HG02870 (cell line): ENCODE data around the gene KIF25.
"Not testable (repeated sequence)": the region's sequence is repeated elsewhere in the genome, so short reads cannot be mapped to it uniquely, and the experiment has no call there.

Experiments
- ATAC-seq: cut with Tn5 transposase; IDR thresholded peaks from one replicate; pipeline ENCODE4 v1.9.1; 2021; ENCODE audit warnings: mild to moderate bottlenecking, moderate library complexity; ENCODE audit not compliant: unreplicated experiment

The KIF25 gene

DNA sequence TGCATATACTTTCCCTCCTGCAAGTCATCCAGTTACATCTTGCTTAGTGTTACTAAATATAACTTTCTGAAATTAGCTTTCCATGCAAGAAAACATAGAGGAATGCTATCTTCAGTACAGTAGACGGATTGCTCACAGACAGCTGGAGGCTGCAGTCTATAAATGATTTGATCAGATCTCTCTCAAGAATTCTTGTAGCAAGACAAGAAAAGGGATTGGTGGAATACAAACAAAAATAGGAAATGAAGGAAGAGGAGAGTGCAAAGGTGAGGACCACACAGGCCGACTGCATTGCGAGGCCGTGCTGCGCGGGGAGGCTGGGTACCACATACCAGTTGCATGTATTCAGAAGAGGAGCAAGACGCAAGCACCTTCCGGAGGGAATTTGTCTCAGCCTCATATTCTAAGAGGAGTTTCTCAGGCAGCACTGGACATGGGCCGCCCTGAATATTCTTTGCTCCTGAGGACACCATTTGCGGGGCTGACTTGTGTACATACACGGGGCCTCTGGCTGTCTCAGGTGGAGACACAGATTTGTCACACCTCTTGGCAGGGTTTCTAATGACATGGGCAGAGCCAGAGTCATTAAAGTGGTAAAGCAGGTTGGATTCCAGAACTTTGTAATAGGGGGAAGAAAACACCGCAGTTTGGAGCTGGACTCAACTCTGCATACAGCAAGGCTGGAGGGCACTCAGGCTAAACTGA lies 22.7 kb upstream of the KIF25 start:
- ATAC-seq, result no peak

DNA sequence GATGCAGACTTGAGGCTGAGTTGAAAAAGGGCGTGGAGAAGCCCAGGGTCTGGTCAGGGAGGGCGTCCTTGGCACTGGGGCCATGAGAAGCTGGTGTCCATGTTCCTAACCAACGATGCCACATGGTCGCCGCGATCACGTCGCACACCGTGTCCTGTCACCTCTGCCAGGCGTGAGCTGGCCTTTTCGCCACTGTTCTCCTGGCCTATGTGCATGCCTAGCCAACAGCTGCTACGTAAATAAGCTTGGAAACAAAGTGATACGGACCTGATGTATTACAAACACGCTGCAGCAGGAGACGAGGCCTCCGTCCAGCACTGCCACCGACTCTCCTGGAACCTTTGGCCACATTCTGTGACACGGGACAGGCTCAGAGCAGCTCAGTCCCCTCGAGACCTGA lies 22.0 kb upstream of the KIF25 start:
- ATAC-seq, result no peak

DNA sequence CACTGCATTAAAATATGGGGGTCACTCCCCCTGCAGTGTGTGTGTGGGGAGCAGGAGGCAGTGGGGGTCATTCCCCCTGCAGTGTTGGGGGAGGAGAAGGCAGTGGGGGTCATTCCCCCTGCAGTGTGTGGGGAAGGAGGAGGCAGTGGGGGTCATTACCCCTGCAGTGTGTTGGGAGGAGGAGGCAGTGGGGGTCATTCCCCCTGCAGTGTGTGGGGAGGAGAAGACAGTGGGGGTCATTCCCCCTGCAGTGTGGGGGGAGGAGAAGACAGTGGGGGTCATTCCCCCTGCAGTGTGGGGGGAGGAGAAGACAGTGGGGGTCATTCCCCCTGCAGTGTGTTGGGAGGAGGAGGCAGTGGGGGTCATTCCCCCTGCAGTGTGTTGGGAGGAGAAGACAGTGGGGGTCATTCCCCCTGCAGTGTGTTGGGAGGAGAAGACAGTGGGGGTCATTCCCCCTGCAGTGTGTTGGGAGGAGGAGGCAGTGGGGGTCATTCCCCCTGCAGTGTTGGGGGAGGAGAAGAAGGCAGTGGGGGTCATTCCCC lies 21.3 kb upstream of the KIF25 start:
- ATAC-seq, result not testable (repeated sequence)

DNA sequence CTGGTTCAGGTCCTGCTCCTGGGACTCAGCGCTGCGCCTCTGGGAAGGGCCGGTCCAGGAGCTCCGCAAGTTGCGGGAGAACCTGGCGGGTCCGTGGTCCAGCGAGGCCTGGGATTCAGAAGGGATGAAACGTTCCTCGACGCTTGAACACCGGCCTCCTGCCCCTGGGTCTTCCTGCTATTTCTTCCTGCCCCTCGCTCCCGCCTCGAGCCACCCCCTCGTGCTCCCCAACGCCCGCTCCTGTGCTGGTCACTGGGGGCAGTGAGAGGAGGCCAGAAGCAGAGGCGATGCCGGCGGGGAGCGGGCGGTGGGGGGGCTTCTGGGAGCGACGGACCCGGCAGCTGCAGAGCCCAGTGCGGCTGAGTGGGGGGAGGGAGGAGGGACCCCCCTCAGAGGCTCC lies 20.8 kb upstream of the KIF25 start:
- ATAC-seq, result no peak

DNA sequence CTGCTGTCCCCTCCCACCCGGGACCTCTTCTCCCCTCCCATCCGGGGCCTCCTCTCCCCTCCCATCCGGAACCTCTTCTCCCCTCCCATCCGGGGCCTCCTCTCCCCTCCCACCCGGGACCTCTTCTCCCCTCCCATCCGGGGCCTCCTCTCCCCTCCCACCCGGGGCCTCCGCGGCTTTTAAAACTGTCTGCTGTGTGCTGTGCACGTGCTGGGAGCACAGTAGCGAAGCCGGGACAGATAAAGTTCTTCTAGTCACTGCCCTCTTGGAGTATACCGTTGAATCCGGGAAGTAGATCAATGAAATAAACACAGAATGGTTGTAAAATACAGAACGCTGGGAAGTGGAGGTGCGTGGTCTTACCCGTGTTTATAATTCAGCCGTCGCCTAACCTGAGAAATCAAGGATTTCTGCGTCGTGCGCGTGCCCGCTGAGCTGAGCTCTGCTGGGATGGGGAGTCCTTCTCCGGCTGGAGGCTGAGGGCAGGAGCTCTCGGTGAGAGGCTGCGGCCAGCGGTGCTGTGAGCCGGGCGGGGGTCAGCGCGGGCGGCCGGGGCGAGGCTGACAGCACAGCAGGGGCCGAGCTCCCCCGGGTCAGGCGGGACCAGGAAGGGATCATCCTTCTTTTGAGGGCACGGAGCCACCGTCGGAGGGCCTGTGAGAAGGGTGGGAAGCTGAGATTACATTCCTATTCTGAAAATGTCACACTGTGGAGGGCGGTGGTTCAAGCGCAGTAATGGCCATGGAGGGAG lies 19.6 kb upstream of the KIF25 start:
- ATAC-seq, result no peak

DNA sequence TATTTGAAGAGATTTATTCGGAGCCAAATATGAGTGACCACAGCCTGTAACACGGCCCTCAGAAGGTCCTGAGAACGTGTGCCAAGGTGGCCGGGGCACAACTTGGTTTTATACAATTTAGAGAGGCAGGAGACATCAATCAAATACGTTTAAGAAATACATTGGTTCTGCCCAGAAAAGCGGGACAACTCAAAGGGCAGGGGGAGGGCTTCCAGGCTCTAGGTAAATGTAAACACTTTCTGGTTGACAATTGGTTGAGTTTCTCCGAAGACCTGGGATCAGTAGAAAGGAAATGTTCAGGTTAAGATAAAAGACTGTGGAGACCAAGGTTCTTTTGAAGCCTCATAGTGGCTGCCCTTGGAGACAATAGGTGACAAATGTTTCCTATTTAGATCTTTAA lies 18.9 kb upstream of the KIF25 start:
- ATAC-seq, result no peak

DNA sequence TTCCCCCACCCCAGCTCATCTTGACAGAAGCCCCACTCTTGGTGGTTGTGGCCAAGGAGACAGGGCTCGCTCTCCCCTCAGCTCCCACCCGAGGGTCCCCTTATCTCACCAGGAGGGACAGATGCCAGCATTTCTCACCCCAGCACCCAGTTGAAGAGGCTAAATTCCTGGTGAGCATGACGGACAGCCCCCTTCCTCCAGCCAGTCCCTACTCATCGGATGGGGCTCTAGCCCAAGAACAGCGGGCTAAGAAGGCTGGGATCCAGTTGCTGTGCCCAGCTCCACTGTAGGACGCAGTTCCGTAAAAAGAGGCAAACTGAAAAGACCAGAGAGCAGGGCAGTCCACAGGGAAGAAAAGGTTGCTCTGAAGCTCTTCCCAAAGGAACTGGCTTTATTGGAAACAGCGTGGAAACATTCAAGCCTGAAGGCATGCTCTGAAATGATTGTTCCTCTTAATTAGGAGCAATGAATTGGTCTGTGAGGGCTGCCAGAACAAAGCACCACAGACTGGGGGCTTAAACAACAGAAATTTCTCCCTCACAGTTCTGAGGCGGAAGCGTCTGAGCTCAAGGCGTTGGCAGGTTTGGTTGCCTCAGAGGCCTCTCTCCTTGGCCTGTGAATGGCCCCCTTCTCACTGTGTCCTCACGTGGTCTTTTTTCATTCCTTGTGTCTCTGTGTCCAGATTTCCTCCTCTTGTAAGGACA lies 17.9 kb upstream of the KIF25 start:
- ATAC-seq, result no peak

DNA sequence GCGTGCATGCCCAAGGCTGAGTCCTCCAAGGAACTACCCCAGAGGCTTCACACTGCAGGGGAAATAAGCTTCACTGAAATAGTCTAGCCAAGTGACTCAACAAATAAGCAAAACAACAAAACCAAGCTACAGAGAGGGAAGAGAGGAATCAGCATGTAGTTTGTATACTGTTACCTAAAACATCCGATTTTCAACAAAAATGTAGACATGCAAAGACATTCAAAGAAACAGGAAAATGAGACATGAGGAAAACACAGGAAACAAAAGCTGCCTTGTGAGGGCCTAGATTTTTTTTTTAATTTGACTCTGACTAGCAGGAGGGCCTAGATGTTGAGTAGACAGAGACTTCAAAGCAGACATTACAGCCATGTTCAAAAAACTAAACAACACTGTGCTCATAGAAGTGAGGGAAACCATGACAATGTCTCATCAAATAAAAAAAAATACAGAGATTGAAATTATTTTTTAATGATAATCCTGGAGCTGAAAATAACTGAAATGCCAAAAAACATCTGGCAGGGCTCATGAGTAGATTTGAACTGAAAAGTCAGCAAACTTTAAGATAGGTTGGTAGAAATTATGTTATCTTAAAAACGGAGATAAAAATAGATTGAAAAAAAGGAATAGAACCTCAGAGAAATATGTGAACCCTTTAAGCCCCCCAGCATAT lies 16.4 kb upstream of the KIF25 start:
- no peak for ATAC-seq

DNA sequence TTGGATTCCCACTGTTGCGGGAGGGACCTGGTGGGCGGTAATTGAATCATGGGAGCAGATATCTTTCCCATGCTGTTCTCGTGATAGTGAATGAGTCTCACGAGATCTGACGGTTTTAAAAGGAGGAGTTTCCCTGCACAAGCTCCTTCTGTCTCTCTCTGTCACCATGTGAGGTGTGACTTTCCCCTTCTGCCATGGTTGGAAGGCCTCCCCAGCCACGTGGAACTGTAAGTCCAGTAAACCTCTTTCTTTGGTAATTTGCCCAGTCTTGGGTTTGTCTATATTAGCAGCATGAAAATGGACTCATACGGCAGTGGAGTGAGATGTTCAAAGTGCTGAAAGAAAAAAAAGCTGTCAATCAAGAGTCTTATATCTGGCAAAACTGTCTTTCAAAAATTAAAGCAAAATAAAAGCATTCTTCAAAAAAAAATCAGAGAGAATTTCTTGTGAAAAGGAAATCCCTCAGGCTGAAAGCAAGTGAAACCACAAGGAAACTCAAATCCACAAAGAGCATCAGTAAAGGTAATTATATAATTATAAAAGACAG lies 15.5 kb upstream of the KIF25 start:
- no peak for ATAC-seq

DNA sequence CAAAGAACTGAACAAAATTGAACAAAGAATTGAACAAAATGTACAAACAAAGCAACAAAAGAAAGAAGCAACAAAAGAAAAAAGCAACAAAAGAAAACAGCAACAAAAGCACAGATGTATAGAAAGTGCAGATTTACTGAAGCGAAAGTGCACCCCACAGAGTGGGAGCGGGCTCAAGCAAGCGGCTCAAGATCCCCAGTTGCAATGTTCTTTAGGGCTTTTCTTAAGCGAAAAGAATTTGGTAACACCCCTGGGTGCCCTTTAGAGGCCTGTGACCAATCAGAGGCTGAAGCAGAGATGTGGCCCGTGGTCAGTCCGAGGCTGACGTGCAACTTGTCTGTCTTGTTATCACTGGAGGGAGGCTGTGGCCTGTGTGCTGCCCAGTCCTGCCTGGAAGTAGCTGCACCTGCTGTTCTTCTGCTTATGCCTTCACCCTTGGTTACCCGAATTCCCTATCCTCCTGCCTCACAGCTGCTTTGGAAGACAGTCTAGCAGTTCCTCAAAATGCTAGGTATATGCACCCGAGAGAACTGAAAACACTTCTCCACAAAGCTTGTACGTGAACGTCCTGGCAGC lies 13.2 kb upstream of the KIF25 start:
- no peak for ATAC-seq

DNA sequence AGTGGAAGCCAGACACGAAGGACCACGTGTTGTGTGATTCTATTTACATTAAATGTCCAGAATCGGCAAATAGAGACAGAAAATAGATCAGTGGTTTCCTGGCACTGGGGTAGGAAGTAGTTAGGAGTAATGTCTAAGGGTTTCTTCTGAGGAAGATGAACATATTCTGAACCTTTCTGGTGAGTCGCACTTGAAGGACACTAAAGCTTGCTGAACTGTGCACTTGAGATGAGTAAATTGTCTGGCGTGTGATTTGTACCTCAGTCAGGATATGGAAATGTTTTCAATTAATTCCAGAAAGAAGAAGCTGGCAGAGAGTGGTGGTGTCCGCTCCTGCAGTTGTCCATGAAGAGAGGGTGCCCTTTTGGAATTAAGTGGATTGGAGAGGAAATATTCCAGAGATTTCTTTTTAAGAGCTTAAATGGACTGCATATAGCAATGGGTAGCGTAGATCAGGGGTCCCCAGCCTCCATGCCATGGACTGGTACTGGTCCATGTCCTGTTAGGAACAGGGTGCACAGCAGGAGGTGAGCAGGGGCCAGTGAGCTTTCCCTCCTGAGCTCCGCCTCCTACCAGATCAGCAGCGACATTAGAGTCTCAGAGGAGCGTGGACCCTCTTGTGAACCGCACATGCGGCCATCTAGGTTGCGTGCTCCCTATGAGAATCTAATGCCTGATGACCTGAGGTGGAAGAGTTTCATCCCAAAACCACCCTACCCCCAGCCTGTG lies 12.4 kb upstream of the KIF25 start:
- no peak for ATAC-seq

DNA sequence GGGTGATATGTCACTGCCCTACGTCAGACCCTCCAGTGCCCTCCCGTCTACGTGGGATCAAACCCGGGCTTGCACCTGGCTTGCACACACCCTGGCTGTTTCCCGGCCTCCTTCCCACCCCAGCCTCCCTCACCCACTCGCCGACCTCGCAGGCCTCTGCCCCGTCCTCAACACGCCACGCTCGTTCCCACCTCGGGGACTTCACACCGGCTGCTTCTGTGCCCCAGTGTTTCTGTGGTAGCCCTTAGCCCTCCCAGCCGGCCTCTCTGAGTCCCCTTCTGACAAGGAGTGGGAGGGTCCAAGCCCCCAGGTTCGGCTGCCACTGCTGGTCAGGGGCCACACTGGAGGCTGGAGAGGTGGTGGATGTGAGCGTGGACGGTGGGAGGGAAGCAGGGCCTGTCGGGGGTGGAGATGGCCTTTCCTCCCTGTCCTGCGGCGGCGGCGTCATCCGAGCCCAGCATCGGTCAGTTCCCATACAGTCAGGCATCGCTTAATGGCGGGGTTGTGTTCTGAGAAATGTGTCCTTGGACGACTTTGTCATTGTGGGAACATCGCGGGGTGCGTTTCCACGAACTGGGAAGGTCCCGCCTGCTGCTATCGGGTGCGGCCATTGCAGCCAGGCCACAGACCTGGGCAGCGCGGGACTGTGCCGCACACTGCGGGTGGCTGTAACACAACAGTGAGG lies 11.4 kb upstream of the KIF25 start:
- ATAC-seq, result no peak

DNA sequence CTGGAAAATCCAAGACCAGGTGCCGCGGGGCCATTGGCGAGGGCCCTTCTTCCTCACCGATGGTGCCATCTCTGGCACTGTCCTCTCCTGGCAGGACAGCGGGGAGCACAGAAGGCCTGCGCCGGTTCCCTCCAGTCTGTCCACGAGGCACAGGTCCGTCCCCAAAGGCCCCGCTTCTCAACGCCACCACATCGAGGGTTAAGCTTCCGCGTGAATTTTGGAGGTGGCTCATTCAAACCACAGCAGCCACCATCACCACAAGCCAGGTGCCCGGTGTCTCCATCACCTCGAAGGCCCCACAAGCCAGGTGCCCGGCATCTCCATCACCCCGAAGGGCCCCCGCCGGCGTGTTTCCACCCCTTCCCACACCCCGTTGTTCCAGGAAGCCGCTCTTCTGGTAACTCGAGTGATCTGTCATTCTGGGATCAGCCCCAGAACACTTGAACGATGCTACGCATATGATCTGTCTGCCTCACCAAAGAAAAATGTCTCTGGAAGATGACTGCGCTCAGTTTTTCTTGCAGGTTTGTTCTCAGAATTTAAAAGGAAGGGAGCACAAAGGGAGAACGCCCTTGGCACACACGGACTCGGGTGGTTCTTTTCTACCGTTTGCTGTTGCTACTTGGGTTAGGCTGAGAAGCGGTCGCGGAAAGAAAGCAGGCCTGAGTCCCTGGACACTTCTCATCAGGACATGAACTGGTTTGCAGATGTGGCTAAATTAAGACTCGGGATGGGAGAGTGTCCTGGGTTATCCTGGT lies 9.9 kb upstream of the KIF25 start:
- no peak for ATAC-seq

DNA sequence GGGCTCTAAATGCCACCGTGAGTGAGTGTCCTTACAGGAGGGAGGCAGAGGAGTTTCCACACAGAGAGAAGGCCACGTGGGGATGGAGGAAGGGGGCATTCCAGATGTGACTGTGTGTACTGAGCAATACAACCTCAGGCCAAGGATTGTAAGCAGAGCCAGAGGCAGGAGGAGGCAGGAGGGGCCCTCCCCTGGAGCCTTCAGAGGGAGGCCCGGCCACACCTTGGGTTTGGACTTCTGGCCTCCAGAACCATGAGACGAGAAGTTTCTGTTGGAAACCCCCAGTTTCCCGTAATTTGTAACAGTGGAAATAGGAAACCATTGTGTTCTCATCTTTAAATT lies 9.3 kb upstream of the KIF25 start:
- ATAC-seq, result no peak

DNA sequence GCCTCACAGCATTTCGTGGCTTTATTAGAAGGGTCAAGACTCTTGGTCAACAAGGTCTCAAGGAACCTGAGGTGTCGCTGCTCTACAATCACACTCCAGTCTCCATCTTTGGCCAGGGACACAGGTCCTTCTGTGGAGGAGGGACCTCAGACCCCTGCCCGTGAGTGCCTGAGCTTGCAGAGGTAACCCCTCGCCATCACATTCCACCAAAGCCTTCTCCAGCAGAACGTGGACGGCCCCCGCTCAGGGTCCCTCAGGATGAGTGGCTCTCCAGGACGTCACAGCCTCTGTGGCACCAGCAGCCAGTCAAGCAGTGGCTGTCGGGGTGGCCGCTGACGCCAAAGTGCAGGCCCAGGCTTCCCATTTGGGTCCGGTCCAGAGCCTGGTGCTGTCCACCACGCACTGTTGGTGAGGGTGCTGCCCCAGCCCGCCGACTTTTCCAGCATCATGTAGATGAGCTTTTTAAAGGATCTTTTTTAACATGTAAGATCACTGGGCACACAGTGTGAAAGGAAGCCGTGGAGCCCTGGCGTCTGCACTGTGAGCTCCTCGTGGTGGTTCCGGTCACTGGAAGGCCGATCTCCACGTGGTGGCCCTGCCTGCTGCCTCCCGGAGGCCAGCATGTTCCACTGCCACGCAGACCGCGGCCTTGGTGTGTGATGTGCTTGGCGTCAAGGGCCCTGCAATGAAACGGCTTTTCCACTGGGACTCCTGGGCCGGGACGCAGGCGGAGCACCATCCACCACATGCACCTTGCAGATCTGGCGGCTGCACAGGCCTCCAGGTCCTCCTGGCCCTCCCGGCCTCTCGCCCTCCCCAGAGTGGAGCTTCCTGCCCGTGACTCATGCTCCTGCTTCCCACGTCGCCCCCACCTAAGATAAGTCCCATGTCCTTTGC lies 8.3 kb upstream of the KIF25 start:
- no peak for ATAC-seq

DNA sequence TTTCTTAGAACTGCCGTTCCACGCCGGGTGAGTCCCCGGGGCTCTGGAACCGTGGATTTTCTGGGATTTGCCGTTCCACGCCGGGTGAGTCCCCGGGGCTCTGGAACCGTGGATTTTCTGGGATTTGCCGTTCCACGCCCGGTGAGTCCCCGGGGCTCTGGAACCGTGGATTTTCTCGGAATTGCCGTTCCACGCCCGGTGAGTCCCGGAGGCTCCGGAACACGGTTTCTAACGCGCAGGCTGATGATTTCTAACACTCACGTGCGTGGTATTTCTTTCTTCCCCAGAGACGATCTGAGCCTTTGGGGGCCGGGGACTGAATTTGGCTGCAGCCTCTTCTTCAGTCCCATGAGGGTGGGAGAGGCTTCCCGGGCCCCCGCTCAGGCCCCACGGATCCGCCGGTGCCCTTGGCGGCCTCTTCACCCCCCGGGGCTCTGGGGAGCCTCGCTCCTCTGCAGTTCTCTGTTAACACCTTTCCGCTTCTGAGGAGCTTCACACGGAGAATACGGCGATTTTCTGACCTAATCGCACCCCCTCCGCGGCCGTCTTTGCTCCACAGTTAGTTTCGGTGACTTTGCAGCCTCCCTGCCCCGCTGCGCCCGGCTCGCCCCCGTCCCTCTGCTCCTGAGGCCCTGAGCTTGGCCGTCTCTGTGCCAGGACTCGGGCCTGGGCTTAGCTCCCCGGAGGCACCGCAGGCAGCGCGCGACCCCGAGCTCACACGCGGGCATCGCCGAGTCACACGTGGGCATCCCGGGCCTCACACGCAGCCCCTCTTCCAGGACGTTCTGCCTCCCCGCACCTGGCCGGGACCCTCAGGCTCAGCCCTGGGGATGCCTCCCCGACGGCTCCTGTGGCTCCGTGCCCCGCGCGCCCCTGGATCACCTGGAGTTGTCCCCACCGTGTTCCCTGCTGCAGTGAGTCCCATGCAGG lies 7.2 kb upstream of the KIF25 start:
- ATAC-seq, result no peak

DNA sequence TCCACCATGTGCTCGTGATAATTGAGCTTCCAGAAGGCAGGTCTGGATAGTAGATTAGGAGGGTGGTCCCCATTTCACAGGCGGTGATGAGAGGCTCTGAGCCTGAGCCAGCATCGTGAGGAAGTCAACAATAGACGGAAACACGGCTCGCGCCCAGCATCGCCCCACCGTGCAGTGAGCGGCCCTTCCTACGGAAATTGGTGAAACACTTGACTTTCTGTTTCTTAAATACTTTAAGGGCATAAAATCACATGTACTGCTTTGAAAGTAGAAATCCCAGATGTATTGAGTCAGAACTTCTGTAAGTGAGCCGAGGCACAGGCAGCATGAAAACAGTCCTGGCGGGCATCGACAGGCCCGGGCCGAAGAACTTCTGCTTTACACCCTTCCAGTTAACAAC lies 4.3 kb upstream of the KIF25 start:
- ATAC-seq, result no peak
